Globus pallidus (tissue), 1 donor: ENCODE data around the gene MINK1.
"Not testable (repeated sequence)": the region's sequence is repeated elsewhere in the genome, so short reads cannot be mapped to it uniquely, and the experiment has no call there.

Experiments used
- DNase-seq: peaks from one replicate; pipeline ENCODE4 v3.0.0-alpha.2; 2015; ENCODE audit warnings: low spot score

The MINK1 gene

GRCh38 chr17:4811471-4811870, 21.7 kb upstream of the MINK1 start:
- DNase-seq, result no peak

GRCh38 chr17:4812690-4813089, 20.4 kb upstream of the MINK1 start:
- DNase-seq, result no peak

- no peak for DNase-seq
Observed at GRCh38 chr17:4815043-4815675, 18.0 kb upstream of the MINK1 start.

- DNase-seq, result no peak
Observed at GRCh38 chr17:4816826-4817225, 16.3 kb upstream of the MINK1 start.

GRCh38 chr17:4818276-4818675, 14.9 kb upstream of the MINK1 start:
- no peak for DNase-seq

GRCh38 chr17:4822835-4823234, 10.3 kb upstream of the MINK1 start:
- no peak for DNase-seq

GRCh38 chr17:4823373-4824089, 9.6 kb upstream of the MINK1 start:
- no peak for DNase-seq

GRCh38 chr17:4827399-4827798, 5.7 kb upstream of the MINK1 start:
- DNase-seq, result no peak

GRCh38 chr17:4832829-4833177, 337 bp upstream of the MINK1 start:
- DNase-seq, result not testable (repeated sequence)

GRCh38 chr17:4833941-4834680, 971 bp downstream of the MINK1 start:
- peak; percentile 47 for DNase-seq

GRCh38 chr17:4834681-4835020, 1.5 kb downstream of the MINK1 start:
- no peak for DNase-seq

GRCh38 chr17:4836221-4836620, 3.1 kb downstream of the MINK1 start:
- DNase-seq, result no peak

GRCh38 chr17:4837471-4838308, 4.5 kb downstream of the MINK1 start:
- peak; percentile 69 for DNase-seq

- no peak for DNase-seq
Observed at GRCh38 chr17:4838309-4838785, 5.2 kb downstream of the MINK1 start.

- no peak for DNase-seq
Observed at GRCh38 chr17:4839221-4839620, 6.1 kb downstream of the MINK1 start.

- DNase-seq, result no peak
Observed at GRCh38 chr17:4839965-4840892, 7.1 kb downstream of the MINK1 start.

GRCh38 chr17:4840893-4841242, 7.7 kb downstream of the MINK1 start:
- DNase-seq, result no peak

- DNase-seq, result no peak
Observed at GRCh38 chr17:4842376-4842775, 9.2 kb downstream of the MINK1 start.

GRCh38 chr17:4843321-4844000, 10.3 kb downstream of the MINK1 start:
- no peak for DNase-seq

GRCh38 chr17:4845118-4845517, 12.0 kb downstream of the MINK1 start:
- peak; percentile 37 for DNase-seq
